Left lung (tissue), 10 donors: Measurements from ENCODE around the gene GPX4. TPM values are rescaled to one million over a fixed set of nuclear protein-coding genes. Genes with fewer than 3 reads are reported as not detected.

Experiments used
- ATAC-seq: fragments of 200-7000 bp; cut with Tn5 transposase; one replicate; pipeline ENCODE4 v1.9.1; 2020; ENCODE audit warnings: moderate library complexity
- DNase-seq, 4 donors: peaks; one replicate each; pipeline ENCODE4 v3.0.0-alpha.2; 2013 to 2020
- H3K27ac ChIP-seq, 2 donors: fragments of 200-600 bp; sonication (generic) in 1 of 2; one replicate each; pipeline versions ENCODE4 v1.5.0 to v1.8.0; 2020 to 2021
- H3K27me3 ChIP-seq, 2 donors: fragments of 200-600 bp; sonication (generic) in 1 of 2; one replicate each; pipeline versions ENCODE4 v1.5.0 to v1.8.0; 2020 to 2021
- H3K36me3 ChIP-seq, 2 donors: fragments of 200-600 bp; sonication (generic) in 1 of 2; one replicate each; pipeline versions ENCODE4 v1.5.0 to v1.8.0; 2020 to 2021
- H3K4me1 ChIP-seq, 2 donors: fragments of 200-600 bp; one replicate each; pipeline ENCODE4 v1.8.0; 2021
- H3K4me3 ChIP-seq, 2 donors: fragments of 200-600 bp; sonication (generic) in 1 of 2; one replicate each; pipeline versions ENCODE4 v1.5.0 to v1.8.0; 2020 to 2021; ENCODE audit warnings: mild to moderate bottlenecking in 1 of 2
- H3K9me3 ChIP-seq, 2 donors: fragments of 200-600 bp; sonication (generic) in 1 of 2; one replicate each; pipeline versions ENCODE4 v1.5.0 to v1.8.0; 2020 to 2021
- intact Hi-C, 2 donors: fragments of 100-400 bp; cut with DNase I; formaldehyde crosslinking; loops; one replicate each; pipeline versions ENCODE4 v1.11.2 to v1.14.2; 2022
- polyA plus RNA-seq, 6 donors: library from polyadenylated mRNA; unstranded; fragments of 120-200 nt; gene quantifications; one replicate each; pipeline ENCODE4 v1.2.1, GENCODE V29; 2013; ENCODE audit not compliant: insufficient read length in 6 of 6
- total RNA-seq, 2 donors: library from RNA; stranded (reverse); fragmentation: NEBNext Ultra II Directional; extraction: Animal tissue kit (Norgen Biotek cat#: 25700); gene quantifications; one replicate each; pipeline ENCODE4 v1.2.1, GENCODE V29; 2021
- TF ChIP-seq, protein P1 (sequence below), 2 donors: fragments of 200-600 bp; sonication (generic) in 1 of 2; IDR thresholded peaks; one replicate each; pipeline versions ENCODE4 v1.5.0 to v1.8.0; 2021; ENCODE audit warnings: antibody characterized with exemption in 2 of 2
- donor health status: DM: no; HTN: yes; CAD: no.
- donor health status: DM: no; HTN: no; CAD: no.

The GPX4 gene
- total and polyA plus RNA-seq, 8 donors = 146 to 365 (median 213) TPM

DNA sequence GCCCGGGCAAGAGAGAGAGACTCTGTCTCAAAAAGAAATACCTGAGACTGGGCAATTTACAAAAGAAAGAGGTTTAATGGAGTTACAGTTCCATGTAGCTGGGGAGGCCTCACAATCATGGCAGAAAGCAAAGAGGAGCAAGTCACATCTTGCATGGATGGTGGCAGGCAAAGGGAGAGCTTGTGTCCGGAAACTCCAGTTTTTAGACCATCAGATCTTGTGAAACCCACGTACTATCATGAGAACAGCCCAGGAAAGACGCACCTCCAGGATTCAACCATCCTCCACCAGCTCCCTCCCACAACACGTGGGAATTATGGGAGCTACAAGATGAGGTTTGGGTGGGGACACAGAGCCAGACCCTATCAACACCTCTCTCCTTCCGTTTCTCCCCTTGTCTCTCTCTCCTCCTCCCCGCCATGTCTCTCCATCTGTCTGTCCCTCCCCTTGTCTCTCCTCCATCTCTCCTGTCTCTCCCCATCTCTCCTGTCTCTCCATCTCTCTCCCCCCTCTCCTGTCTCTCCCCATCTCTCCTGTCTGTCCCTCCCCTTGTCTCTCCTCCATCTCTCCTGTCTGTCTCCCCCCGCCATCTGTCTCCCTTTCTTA is 18.6 kb upstream of the GPX4 start:
- no peak for DNase-seq
- H3K4me1 ChIP-seq = peaks cover 6 to 70% of the 10 kb centered on the region in 2 donors
- H3K36me3 ChIP-seq = peaks cover 0 to 97% of the 10 kb centered on the region in 2 donors
- H3K9me3 ChIP-seq = no peaks in the 10 kb centered on the region
- no peaks in the 10 kb centered on the region for H3K27me3 ChIP-seq
- intact Hi-C loops = no loop called here
- H3K4me3 ChIP-seq = no peak overlapping the region
- no peak for ATAC-seq
- H3K27ac ChIP-seq = peak overlapping the region in 1 of 2 donors; percentile 13
- TF ChIP-seq, protein P1, sequence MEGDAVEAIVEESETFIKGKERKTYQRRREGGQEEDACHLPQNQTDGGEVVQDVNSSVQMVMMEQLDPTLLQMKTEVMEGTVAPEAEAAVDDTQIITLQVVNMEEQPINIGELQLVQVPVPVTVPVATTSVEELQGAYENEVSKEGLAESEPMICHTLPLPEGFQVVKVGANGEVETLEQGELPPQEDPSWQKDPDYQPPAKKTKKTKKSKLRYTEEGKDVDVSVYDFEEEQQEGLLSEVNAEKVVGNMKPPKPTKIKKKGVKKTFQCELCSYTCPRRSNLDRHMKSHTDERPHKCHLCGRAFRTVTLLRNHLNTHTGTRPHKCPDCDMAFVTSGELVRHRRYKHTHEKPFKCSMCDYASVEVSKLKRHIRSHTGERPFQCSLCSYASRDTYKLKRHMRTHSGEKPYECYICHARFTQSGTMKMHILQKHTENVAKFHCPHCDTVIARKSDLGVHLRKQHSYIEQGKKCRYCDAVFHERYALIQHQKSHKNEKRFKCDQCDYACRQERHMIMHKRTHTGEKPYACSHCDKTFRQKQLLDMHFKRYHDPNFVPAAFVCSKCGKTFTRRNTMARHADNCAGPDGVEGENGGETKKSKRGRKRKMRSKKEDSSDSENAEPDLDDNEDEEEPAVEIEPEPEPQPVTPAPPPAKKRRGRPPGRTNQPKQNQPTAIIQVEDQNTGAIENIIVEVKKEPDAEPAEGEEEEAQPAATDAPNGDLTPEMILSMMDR (IDR thresholded peaks at IDR 0.05) = no peak

DNA sequence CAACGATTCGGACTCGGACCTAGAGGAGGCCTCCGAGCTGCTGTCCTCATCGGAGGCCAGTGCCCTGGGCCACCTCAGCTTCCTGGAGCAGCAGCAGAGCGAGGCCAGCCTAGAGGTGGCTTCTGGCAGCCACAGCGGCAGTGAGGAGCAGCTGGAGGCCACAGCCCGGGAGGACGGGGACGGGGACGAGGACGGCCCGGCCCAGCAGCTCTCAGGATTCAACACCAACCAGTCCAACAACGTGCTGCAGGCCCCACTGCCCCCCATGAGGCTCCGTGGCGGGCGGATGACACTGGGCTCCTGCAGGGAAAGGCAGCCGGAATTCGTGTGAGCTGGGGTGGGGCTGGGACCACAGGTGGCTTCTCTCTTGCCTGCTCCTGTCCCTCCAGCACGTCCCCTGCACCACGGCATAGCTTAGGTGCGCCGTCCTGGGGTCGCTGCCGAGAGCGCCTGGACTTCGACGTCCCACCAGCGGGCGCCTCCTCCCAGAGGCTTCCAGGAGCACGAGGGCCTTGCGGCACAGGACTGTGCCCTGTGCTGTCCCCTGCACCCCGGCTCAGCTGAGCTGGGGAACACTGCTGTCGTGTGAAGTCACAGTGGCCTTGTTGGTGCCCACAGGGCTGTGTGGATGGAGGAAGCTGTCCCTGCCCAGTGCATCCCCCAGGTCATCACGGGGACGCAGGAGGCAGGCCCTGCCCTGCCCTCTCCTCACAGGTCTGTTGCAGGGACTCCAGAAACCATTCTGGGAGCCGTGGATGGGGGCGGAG is 17.9 kb upstream of the GPX4 start:
- H3K9me3 ChIP-seq = no peaks in the 10 kb centered on the region
- TF ChIP-seq, protein P1 (IDR thresholded peaks at IDR 0.05) = no peak
- ATAC-seq (no peak), DNase-seq (no peak)
- peaks cover 6 to 69% of the 10 kb centered on the region in 2 donors for H3K4me1 ChIP-seq
- peaks cover 0 to 97% of the 10 kb centered on the region in 2 donors for H3K36me3 ChIP-seq
- intact Hi-C loops = no loop called here
- H3K27ac ChIP-seq = peak overlapping the region in 1 of 2 donors; percentile 90
- H3K27me3 ChIP-seq = no peaks in the 10 kb centered on the region
- no peak overlapping the region for H3K4me3 ChIP-seq

DNA sequence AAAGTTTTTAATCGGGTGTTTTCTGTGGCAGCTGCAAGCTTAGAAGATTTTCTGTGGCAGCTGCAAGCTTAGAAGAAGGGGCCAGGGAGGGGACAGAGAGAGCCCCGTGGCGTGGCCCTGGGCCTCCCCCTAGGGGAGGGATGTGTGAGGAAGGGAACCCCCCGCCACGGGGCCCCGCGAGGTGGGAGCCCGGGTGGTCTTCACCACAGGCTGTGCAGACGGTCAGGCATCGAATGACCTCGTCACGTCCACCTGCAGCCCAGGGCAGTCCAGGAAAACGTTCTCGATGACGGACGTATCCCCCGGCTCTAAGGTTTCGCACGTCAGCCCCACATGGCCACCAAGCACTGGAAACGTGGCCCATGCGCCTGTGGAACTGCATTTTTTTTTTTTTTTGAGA is 17.2 kb upstream of the GPX4 start:
- Histone ChIP-seq H3K27ac (peak overlapping the region in 1 of 2 donors; percentile 90), H3K4me1 (peaks cover 6 to 65% of the 10 kb centered on the region in 2 donors), H3K9me3 (no peaks in the 10 kb centered on the region), H3K36me3 (peaks cover 0 to 97% of the 10 kb centered on the region in 2 donors), H3K27me3 (no peaks in the 10 kb centered on the region), H3K4me3 (no peak overlapping the region)
- ATAC-seq (no peak), DNase-seq (no peak)
- intact Hi-C loops = no loop called here
- TF ChIP-seq, protein P1 (IDR thresholded peaks at IDR 0.05) = no peak

DNA sequence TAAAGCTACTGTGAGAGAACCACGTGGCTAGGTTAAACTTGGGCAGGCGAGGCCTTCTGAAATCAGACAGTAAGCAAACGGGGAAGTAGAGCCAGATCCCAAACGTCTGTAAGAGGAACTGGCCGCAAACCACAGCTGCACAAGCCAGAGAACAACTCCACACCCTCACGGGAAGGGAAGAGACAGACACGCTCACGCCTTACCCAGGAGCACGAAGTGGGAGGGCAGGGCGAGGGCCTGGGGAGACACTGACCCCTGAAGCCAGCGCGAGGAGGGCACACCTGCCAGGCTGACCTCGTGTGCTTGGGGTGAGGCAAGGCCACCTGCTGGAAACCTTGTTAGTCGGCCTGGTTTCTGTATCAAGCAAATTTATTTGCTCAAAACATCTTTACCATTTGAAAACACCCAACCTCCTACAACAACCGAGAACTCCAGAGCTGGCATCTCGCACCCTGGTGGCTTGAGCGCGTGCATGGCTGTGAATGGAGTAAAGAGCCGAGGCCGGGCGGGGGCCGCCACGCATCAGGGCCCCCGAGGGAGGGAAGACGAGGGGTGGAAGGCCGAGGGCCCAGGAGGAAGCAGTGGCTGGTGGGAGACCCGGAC is 15.9 kb upstream of the GPX4 start:
- DNase-seq = peak in 1 of 4 donors; percentile 87
- Histone ChIP-seq H3K4me3 (no peak overlapping the region), H3K36me3 (peaks cover 0 to 100% of the 10 kb centered on the region in 2 donors), H3K4me1 (peaks cover 3 to 58% of the 10 kb centered on the region in 2 donors), H3K9me3 (no peaks in the 10 kb centered on the region), H3K27ac (peak overlapping the region; percentile 62 to 90), H3K27me3 (no peaks in the 10 kb centered on the region)
- ATAC-seq = peak; percentile 65
- TF ChIP-seq, protein P1 (IDR thresholded peaks at IDR 0.05) = no peak
- intact Hi-C loops = no loop called here
